Mesenchymal stem cell (in vitro differentiated cells and primary cell): ENCODE results near the gene DNAJA4.

Experiments
- DNase-seq: peaks from one replicate; pipeline ENCODE4 v3.0.0-alpha.2; 2013
- H2AFZ ChIP-seq: one replicate; pipeline ENCODE4 v1.6.1; 2013; ENCODE audit warnings: low read depth, mild to moderate bottlenecking, control low read depth, inconsistent platforms, low read length, moderate library complexity
- H2AK5ac ChIP-seq: 2 replicates; pipeline ENCODE4 v1.6.1; 2013; ENCODE audit warnings: low read length, moderate library complexity, mild to moderate bottlenecking, inconsistent platforms; ENCODE audit not compliant: severe bottlenecking
- H2BK120ac ChIP-seq: one replicate; pipeline ENCODE4 v1.6.1; 2013; ENCODE audit warnings: low read depth, mild to moderate bottlenecking, inconsistent platforms, low read length, moderate library complexity
- H2BK12ac ChIP-seq, 2 experiments: one replicate each; pipeline ENCODE4 v1.6.1; 2013; ENCODE audit warnings: inconsistent platforms in 2 of 2, low read length in 2 of 2, mild to moderate bottlenecking in 2 of 2, moderate library complexity in 2 of 2, control low read depth in 1 of 2
- H2BK15ac ChIP-seq: one replicate; pipeline ENCODE4 v1.6.1; 2013; ENCODE audit warnings: mild to moderate bottlenecking, low read depth, inconsistent platforms; ENCODE audit not compliant: poor library complexity, severe bottlenecking
- H2BK5ac ChIP-seq: 2 replicates; pipeline ENCODE4 v1.6.1; 2013; ENCODE audit warnings: low read depth, mild to moderate bottlenecking, low read length, control low read depth, inconsistent platforms; ENCODE audit not compliant: poor library complexity, severe bottlenecking
- H3K14ac ChIP-seq, 2 experiments: one replicate each; pipeline ENCODE4 v1.6.1; 2013; ENCODE audit warnings: inconsistent platforms in 2 of 2, low read length in 2 of 2, control low read depth in 1 of 2, mild to moderate bottlenecking in 1 of 2, moderate library complexity in 1 of 2
- H3K18ac ChIP-seq, 2 experiments: one replicate each; pipeline ENCODE4 v1.6.1; 2013; ENCODE audit warnings: inconsistent platforms in 2 of 2, low read length in 2 of 2, control low read depth in 1 of 2, low read depth in 1 of 2, mild to moderate bottlenecking in 1 of 2
- H3K23ac ChIP-seq, 2 experiments: one replicate each; pipeline ENCODE4 v1.6.1; 2013; ENCODE audit warnings: inconsistent platforms in 2 of 2, low read length in 2 of 2, mild to moderate bottlenecking in 2 of 2, moderate library complexity in 2 of 2, control low read depth in 1 of 2
- H3K27ac ChIP-seq: 2 replicates; pipeline ENCODE4 v1.5.1; 2013; ENCODE audit warnings: mild to moderate bottlenecking, moderate library complexity, low read length, control low read depth, inconsistent platforms; ENCODE audit not compliant: poor library complexity, severe bottlenecking
- H3K27me3 ChIP-seq, 2 experiments: 2 replicates each; pipeline versions ENCODE4 v1.6.1 to v1.7.0; 2013; ENCODE audit warnings: low read length in 2 of 2, mild to moderate bottlenecking in 2 of 2, moderate library complexity in 2 of 2, control low read depth in 1 of 2, inconsistent platforms in 1 of 2; ENCODE audit not compliant: control insufficient read depth in 1 of 2, insufficient read depth in 1 of 2
- H3K36me3 ChIP-seq, 2 experiments: 2 replicates each; pipeline versions ENCODE4 v1.6.1 to v1.7.0; 2013; ENCODE audit warnings: low read length in 2 of 2, control low read depth in 1 of 2, inconsistent platforms in 1 of 2, low read depth in 1 of 2, mild to moderate bottlenecking in 1 of 2; ENCODE audit not compliant: insufficient read depth in 2 of 2, control insufficient read depth in 1 of 2
- H3K4ac ChIP-seq, 2 experiments: one replicate each; pipeline ENCODE4 v1.6.1; 2013; ENCODE audit warnings: inconsistent platforms in 2 of 2, low read length in 2 of 2, mild to moderate bottlenecking in 2 of 2, moderate library complexity in 2 of 2, control low read depth in 1 of 2, low read depth in 1 of 2
- H3K4me1 ChIP-seq: 2 replicates; pipeline ENCODE4 v1.6.1; 2013; ENCODE audit warnings: low read depth, low read length, control low read depth; ENCODE audit not compliant: control insufficient read depth, insufficient read depth
- H3K4me2 ChIP-seq: 2 replicates; pipeline ENCODE4 v1.6.1; 2013; ENCODE audit warnings: low read length, mild to moderate bottlenecking, inconsistent platforms; ENCODE audit not compliant: poor library complexity, severe bottlenecking
- H3K4me3 ChIP-seq, 2 experiments: 2 replicates each; pipeline versions ENCODE4 v1.5.1 to v1.7.0; 2013; ENCODE audit warnings: low read length in 2 of 2, mild to moderate bottlenecking in 2 of 2, control low read depth in 1 of 2, low read depth in 1 of 2; ENCODE audit not compliant: insufficient read depth in 1 of 2
- H3K79me1 ChIP-seq: replicated peaks from 2 replicates; pipeline ENCODE4 v1.6.1; 2013; ENCODE audit warnings: mild to moderate bottlenecking, control low read depth, low read length, inconsistent platforms; ENCODE audit not compliant: poor library complexity, severe bottlenecking
- H3K9ac ChIP-seq: 2 replicates; pipeline ENCODE4 v1.7.0; 2013; ENCODE audit warnings: mild to moderate bottlenecking, low read length, moderate library complexity
- H3K9me3 ChIP-seq: 2 replicates; pipeline ENCODE4 v1.7.0; 2013; ENCODE audit warnings: mild to moderate bottlenecking, low read length; ENCODE audit not compliant: control insufficient read depth
- H4K8ac ChIP-seq: one replicate; pipeline ENCODE4 v1.6.1; 2013; ENCODE audit warnings: inconsistent platforms, mild to moderate bottlenecking, low read length, moderate library complexity
- H4K91ac ChIP-seq: one replicate; pipeline ENCODE4 v1.6.1; 2013; ENCODE audit warnings: mild to moderate bottlenecking, low read length, inconsistent platforms
- WGBS: methylation state at CpG from one replicate; pipeline ENCODE4 v1.1.7; 2013; ENCODE audit warnings: mixed read lengths; 5-methylcytosine and 5-hydroxymethylcytosine counted together

DNAJA4 gene

GRCh38 chr15:78272776-78273175 lies 8.4 kb downstream of the DNAJA4 start:
- Histone ChIP-seq H3K9ac (no peak overlapping the region), H3K23ac (no peak overlapping the region), H2BK12ac (no peak overlapping the region), H3K27me3 (peaks cover 0 to 8% of the 10 kb centered on the region in 2 experiments), H2BK120ac (no peak overlapping the region), H3K9me3 (no peaks in the 10 kb centered on the region), H3K27ac (no peak overlapping the region), H2BK5ac (no peak overlapping the region), H4K8ac (no peak overlapping the region), H3K14ac (no peak overlapping the region), H3K4me2 (no peak overlapping the region), H2BK15ac (no peak overlapping the region), H3K4ac (no peak overlapping the region), H3K79me1 (no peaks in the 10 kb centered on the region), H3K18ac (no peak overlapping the region), H2AK5ac (no peak overlapping the region), H4K91ac (no peak overlapping the region), H2AFZ (no peak overlapping the region), H3K36me3 (peaks cover 0 to 5% of the 10 kb centered on the region in 2 experiments), H3K4me1 (peaks cover 9% of the 10 kb centered on the region), H3K4me3 (no peak overlapping the region)
- DNase-seq = no peak
- 90% methylated on average over 1 of the region's 3 CpGs for WGBS

GRCh38 chr15:78274994-78275393 lies 10.6 kb downstream of the DNAJA4 start:
- Histone ChIP-seq H3K27ac (no peak overlapping the region), H4K91ac (no peak overlapping the region), H2BK15ac (no peak overlapping the region), H3K79me1 (no peaks in the 10 kb centered on the region), H3K4ac (no peak overlapping the region), H3K9ac (no peak overlapping the region), H2BK12ac (no peak overlapping the region), H3K14ac (no peak overlapping the region), H3K27me3 (peaks cover 0 to 3% of the 10 kb centered on the region in 2 experiments), H2BK5ac (no peak overlapping the region), H3K9me3 (no peaks in the 10 kb centered on the region), H3K36me3 (peaks cover 7 to 19% of the 10 kb centered on the region in 2 experiments), H3K4me1 (peaks cover 9% of the 10 kb centered on the region), H2AK5ac (peak overlapping the region; percentile 7), H4K8ac (no peak overlapping the region), H2AFZ (no peak overlapping the region), H3K4me2 (no peak overlapping the region), H2BK120ac (no peak overlapping the region), H3K18ac (no peak overlapping the region), H3K4me3 (no peak overlapping the region), H3K23ac (no peak overlapping the region)
- WGBS = 87% methylated on average over 4 of the region's 5 CpGs
- no peak for DNase-seq

- peak overlapping the region; percentile 30 for H3K27ac ChIP-seq
- H2BK12ac ChIP-seq = no peak overlapping the region
Observed at GRCh38 chr15:78276064-78276943, 11.9 kb downstream of the DNAJA4 start.

GRCh38 chr15:78280319-78281072 lies 16.1 kb downstream of the DNAJA4 start:
- H4K91ac ChIP-seq = no peak overlapping the region
- no peak overlapping the region for H3K27ac ChIP-seq
- H3K18ac ChIP-seq = no peak overlapping the region
- peaks cover 29 to 61% of the 10 kb centered on the region in 2 experiments for H3K36me3 ChIP-seq
- no peak overlapping the region for H3K9ac ChIP-seq
- H3K27me3 ChIP-seq = no peaks in the 10 kb centered on the region
- H3K79me1 ChIP-seq = peaks cover 6% of the 10 kb centered on the region
- H3K4me1 ChIP-seq = peaks cover 8% of the 10 kb centered on the region
- no peak overlapping the region for H2BK120ac ChIP-seq
- no peak overlapping the region for H2BK12ac ChIP-seq
- H3K4me2 ChIP-seq = no peak overlapping the region
- H3K4ac ChIP-seq = no peak overlapping the region
- H2AK5ac ChIP-seq = no peak overlapping the region
- H3K23ac ChIP-seq = no peak overlapping the region
- no peak overlapping the region for H2AFZ ChIP-seq
- H3K9me3 ChIP-seq = no peaks in the 10 kb centered on the region
- WGBS = 96% methylated on average over 13 of the region's 13 CpGs
- no peak overlapping the region for H3K4me3 ChIP-seq
- H2BK5ac ChIP-seq = no peak overlapping the region
- no peak overlapping the region for H4K8ac ChIP-seq
- H3K14ac ChIP-seq = no peak overlapping the region
- no peak overlapping the region for H2BK15ac ChIP-seq
- DNase-seq = no peak

More at GRCh38 chr15:78276064-78276943, 11.9 kb downstream of the DNAJA4 start:
- H3K4me2 ChIP-seq = no peak overlapping the region
- peak overlapping the region; percentile 27 for H2BK15ac ChIP-seq
- H3K23ac ChIP-seq = no peak overlapping the region
- no peak overlapping the region for H2AFZ ChIP-seq
- no peak overlapping the region for H2BK5ac ChIP-seq
- H2BK120ac ChIP-seq = no peak overlapping the region
- H3K9me3 ChIP-seq = no peaks in the 10 kb centered on the region
- H3K36me3 ChIP-seq = peaks cover 14 to 32% of the 10 kb centered on the region in 2 experiments
- H4K8ac ChIP-seq = peak overlapping the region; percentile 21
- H3K4me1 ChIP-seq = peaks cover 8% of the 10 kb centered on the region
- peaks cover 0 to 3% of the 10 kb centered on the region in 2 experiments for H3K27me3 ChIP-seq
- no peak for DNase-seq
- 81% methylated on average over 6 of the region's 6 CpGs for WGBS
- peak overlapping the region; percentile 54 for H2AK5ac ChIP-seq
- H3K18ac ChIP-seq = no peak overlapping the region
- H3K9ac ChIP-seq = peak overlapping the region; percentile 36
- H3K4me3 ChIP-seq = no peak overlapping the region
- no peaks in the 10 kb centered on the region for H3K79me1 ChIP-seq
- no peak overlapping the region for H3K14ac ChIP-seq
- no peak overlapping the region for H3K4ac ChIP-seq
- H4K91ac ChIP-seq = peak overlapping the region; percentile 45
